GM06990 (cell line): ENCODE measurements around the gene MRPL55.

ENCODE experiments used
- DNase-seq: peaks from one replicate; pipeline ENCODE4 v3.0.0-alpha.2; 2011; ENCODE audit not compliant: insufficient read length; ENCODE audit errors: extremely low read depth
- H3K27me3 ChIP-seq: replicated peaks from 2 replicates; pipeline ENCODE4 v1.6.0; 2011; ENCODE audit warnings: low read length; ENCODE audit not compliant: control insufficient read depth, insufficient read depth
- H3K36me3 ChIP-seq: 2 replicates; pipeline ENCODE4 v1.5.1; 2011; ENCODE audit warnings: low read length; ENCODE audit not compliant: control insufficient read depth, insufficient read depth
- H3K4me3 ChIP-seq: replicated peaks from 2 replicates; pipeline ENCODE4 v1.5.1; 2011; ENCODE audit warnings: low read depth, mild to moderate bottlenecking, control low read depth, low read length
- CTCF ChIP-seq: IDR thresholded peaks from 2 replicates; pipeline ENCODE4 v1.5.1; 2011; ENCODE audit warnings: low read length, control low read depth, mild to moderate bottlenecking, inconsistent platforms; ENCODE audit not compliant: insufficient read depth, poor library complexity, severe bottlenecking

Gene MRPL55

DNA sequence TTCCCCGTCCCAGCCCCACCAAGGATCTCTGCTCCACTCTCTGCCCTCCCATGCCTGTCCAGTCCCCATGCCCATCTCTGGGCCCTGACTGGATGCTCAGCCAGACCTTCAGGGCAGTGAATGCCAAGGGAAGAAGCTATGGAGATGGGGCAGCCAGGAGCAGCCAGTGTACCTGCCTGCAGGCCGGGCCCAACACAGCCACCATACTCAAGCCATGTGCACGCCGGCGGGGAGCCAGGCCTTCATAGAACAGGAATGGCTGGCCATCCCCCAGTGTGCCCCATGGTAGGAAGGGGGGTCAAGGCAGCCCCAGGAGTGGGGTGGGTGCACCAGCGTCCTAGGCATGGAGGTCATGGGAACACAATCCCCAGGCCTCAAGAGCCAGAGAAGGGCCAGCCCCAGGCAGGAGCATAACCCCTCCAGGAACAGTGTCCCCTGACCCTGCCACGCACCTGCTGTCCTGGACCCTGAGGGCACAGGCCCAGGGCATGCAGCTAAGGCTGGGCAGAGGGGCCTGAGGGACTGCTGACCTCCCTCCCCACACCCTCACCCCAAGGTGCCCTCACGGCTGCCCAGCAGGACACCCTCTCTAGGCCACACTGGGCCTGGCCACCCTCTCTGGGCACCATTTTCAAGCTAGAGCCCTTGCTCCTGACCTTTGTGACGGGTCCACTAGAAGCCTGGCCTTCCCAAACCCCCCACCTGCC, 46.9 kb downstream of the MRPL55 start:
- Histone ChIP-seq H3K36me3 (no peaks in the 10 kb centered on the region), H3K4me3 (no peak overlapping the region), H3K27me3 (no peaks in the 10 kb centered on the region; the same call in 1 of the 2 replicates)
- no peak for DNase-seq
- no peak for TF ChIP-seq CTCF

- no peak for TF ChIP-seq CTCF
- H3K4me3 ChIP-seq = no peak overlapping the region
- no peak for DNase-seq
- no peaks in the 10 kb centered on the region; the same call in 1 of the 2 replicates for H3K27me3 ChIP-seq
- no peaks in the 10 kb centered on the region for H3K36me3 ChIP-seq
Measured at GRCh38 chr1:228061411-228062084, 47.6 kb downstream of the MRPL55 start.

GRCh38 chr1:228060458-228061190, 48.5 kb downstream of the MRPL55 start:
- H3K36me3 ChIP-seq = no peaks in the 10 kb centered on the region
- no peaks in the 10 kb centered on the region; the same call in 1 of the 2 replicates for H3K27me3 ChIP-seq

GRCh38 chr1:228059634-228060457, 49.3 kb downstream of the MRPL55 start:
- no peaks in the 10 kb centered on the region for H3K36me3 ChIP-seq
- no peak for TF ChIP-seq CTCF
- peak; percentile 79 for DNase-seq
- no peaks in the 10 kb centered on the region; the same call in 1 of the 2 replicates for H3K27me3 ChIP-seq
- no peak overlapping the region for H3K4me3 ChIP-seq

More at GRCh38 chr1:228060458-228061190, 48.5 kb downstream of the MRPL55 start:
- no peak for DNase-seq
- TF ChIP-seq CTCF = no peak
- H3K4me3 ChIP-seq = no peak overlapping the region

- no peak overlapping the region for H3K4me3 ChIP-seq
- no peak for TF ChIP-seq CTCF
Measured at GRCh38 chr1:228058949-228059633, 50.0 kb downstream of the MRPL55 start.

More at GRCh38 chr1:228058949-228059633, 50.0 kb downstream of the MRPL55 start:
- Histone ChIP-seq H3K36me3 (no peaks in the 10 kb centered on the region), H3K27me3 (no peaks in the 10 kb centered on the region; the same call in 1 of the 2 replicates)
- DNase-seq = peak; percentile 62
